GM12801 (cell line): Measurements from ENCODE around the gene FAM53A.

Experiments
- CTCF ChIP-seq: IDR thresholded peaks from one replicate; pipeline ENCODE4 v1.5.1; 2011; ENCODE audit warnings: control low read depth; ENCODE audit not compliant: insufficient read length; ENCODE audit errors: extremely low read depth

The FAM53A gene

DNA sequence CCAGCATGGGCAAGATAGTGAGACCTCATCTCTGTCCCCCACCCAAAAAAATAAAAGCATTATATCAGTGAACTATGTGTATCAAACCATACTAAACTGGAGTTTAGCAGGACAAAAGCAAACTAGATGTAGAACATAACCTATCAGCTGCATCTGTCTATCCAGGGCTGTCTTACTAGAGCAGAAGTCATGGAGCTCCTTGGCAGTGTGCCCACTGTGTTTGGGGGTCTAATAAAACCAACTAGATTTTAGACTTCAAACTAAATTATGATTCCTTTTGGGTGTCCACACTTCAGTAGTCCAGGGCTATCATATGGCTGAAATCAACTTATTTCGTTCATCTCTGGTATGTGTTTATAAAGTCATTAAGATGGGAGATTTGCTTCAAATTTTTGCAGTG, 19.8 kb upstream of the FAM53A start:
- no peak for TF ChIP-seq CTCF

DNA sequence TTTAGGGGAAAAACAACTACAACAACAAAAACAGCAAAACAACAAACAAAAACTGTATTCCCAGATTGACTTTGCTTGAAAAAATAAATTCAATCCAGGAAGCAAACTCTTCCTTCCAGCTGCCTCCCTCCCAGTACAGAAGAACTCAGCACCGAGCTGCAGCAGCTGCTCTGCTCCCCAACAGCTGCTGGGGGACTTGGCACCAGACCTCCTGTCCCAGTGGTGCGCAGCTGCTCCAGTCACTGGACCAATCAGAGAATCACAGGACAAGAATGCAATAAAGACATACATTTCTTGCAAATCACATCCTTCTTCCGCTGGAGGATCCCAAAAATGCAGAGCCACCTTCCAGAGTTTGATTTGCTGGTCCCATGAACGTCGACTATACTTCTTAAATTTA, 11.8 kb upstream of the FAM53A start:
- TF ChIP-seq CTCF, result no peak

- no peak for TF ChIP-seq CTCF
Measured at GRCh38 chr4:1693131-1693896, 9.2 kb upstream of the FAM53A start.

GRCh38 chr4:1691737-1692373, 7.7 kb upstream of the FAM53A start:
- no peak for TF ChIP-seq CTCF

- no peak for TF ChIP-seq CTCF
Measured at GRCh38 chr4:1690698-1691097, 6.6 kb upstream of the FAM53A start.

- TF ChIP-seq CTCF, result no peak
Measured at GRCh38 chr4:1686440-1687036, 2.4 kb upstream of the FAM53A start.

DNA sequence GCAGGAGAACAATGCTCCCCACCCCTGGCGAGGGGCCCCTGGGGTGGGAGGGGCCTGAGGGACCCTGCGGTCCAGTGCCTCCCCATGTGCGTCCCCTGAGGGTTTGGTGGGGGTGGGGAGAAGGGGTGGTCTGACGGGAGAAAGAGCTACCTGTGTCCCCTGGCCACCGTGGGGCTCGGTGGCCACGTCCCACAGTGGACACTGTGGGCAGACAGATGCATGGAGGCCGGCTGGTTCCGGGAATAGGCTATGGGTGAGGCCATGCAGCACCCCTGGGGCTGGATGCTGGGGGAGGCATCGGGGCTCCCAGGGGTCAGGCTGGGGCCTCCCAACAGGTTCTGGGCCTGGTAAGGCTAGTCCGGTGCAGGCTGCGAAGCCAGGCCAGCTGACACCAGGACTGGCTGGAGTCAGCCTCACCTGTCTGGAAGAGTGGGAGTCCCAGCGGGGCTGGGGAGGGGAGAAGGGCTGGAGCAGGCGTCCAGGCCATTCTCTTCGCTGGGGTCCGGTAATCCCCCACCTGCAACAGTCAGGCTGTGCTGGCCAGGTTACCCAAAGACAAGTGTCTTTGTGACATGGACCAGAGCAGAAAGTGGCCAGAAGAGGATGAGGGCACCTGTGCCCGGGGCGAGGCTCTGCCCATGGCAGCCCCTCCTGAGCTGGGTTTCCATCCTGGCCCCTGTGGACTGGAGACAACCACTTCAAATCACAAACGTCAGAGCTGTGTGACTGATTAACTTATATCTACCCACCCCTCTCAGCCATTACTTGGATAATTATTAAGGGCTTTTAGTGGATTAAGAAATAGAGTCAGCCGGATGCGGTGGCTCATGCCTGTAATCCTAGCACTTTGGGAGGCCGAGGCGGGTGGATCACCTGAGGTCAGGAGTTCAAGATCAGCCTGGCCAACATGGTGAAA, 1.4 kb upstream of the FAM53A start:
- TF ChIP-seq CTCF, result no peak
